GM12873 (cell line): Measurements from ENCODE around the gene RBM15B.

Experiments
- CTCF ChIP-seq: IDR thresholded peaks from 2 replicates; pipeline ENCODE4 v1.5.1; 2012; ENCODE audit warnings: low read depth, mild to moderate bottlenecking, moderate library complexity, low read length, control low read depth; ENCODE audit not compliant: insufficient read depth; ENCODE audit errors: missing control alignments

Gene RBM15B

GRCh38 chr3:51403675-51404074 lies 12.6 kb downstream of the RBM15B start:
- no peak for TF ChIP-seq CTCF

GRCh38 chr3:51408021-51408420 lies 16.9 kb downstream of the RBM15B start:
- no peak for TF ChIP-seq CTCF

DNA sequence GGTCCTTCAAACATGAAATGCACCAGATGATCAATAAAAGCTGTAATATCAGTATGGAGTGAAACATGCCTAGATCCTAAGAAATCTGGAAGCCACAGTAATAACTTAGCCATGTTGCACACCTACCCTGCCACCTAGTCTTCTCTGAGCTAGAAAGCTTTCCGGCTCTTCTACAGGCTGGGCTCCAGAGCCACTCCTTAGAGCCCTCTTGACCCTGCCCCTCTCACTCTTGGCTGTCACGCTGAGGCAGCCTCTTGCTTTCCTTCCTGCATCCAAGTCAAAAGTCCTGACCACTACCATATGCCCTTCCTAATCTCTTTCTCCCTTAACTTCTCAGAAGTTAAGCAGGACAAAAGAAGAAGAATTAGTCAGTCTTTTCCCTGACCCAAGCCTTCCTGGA lies 17.7 kb downstream of the RBM15B start:
- TF ChIP-seq CTCF = no peak

DNA sequence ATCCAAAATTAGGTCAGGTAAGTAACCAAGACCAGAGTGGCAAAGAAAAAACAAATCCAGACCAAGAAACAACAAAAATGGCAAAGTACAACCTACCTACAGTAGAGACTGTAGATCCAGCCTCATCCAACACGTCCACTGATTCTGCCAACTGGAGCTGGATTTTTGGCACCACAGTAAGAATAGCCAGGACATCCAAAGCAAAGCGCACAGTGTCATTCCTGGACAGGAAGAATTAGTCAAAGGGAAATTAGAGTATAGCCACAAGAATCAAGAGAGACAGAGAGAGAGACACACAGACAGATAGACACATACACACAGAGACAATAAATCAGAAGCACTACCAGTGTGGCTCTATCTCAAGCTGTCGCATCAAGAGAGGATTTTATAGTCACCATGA lies 31.1 kb downstream of the RBM15B start:
- TF ChIP-seq CTCF = no peak

DNA sequence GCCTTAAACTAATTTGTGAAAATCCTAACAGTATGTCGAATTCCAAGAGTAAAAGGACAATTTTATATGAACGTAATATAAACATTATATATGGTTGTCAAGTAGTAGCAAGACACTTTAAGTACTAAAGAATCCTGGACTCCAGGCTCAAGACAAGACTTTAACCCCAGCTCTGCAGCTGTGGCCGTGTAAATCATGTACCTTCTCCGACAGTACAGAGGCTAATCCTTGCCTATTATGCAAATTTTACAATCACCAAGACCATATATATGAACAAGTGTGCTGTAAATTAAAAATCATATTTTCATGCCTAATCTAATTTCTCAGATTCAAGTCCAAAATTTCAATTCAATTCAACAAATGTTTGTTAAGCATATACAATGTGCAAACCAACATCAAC lies 35.8 kb downstream of the RBM15B start:
- TF ChIP-seq CTCF = no peak

DNA sequence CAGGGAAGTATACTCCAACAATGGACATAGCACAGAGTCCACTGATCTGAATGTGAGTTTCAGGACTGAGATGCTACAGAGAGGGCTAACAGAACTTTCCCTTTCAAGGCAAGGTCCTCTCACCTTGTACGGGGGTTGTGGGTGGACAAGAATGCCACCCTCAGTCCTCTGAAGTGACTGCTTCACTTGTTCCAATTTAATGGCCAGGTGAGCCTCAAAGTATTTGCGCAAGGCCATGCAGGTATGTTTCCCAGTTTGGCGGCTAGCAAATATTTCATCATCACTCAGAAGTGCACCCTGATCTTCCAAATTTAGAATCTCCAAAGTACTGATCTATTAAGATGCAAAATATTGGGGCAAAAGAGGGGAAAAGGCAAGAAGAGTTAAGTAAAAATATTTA lies 38.1 kb downstream of the RBM15B start:
- no peak for TF ChIP-seq CTCF

- TF ChIP-seq CTCF = no peak
Measured at GRCh38 chr3:51434110-51434509, 43.0 kb downstream of the RBM15B start.
